HUES64 (cell line): ENCODE results near the gene MRAS.

Experiments used
- H3K27ac ChIP-seq: 2 replicates; pipeline ENCODE4 v1.7.0; 2013; ENCODE audit warnings: low read depth, low read length, inconsistent platforms
- H3K27me3 ChIP-seq: 2 replicates; pipeline ENCODE4 v1.6.1; 2013; ENCODE audit warnings: mild to moderate bottlenecking, low read length; ENCODE audit not compliant: insufficient read depth
- H3K36me3 ChIP-seq: 2 replicates; pipeline ENCODE4 v1.6.1; 2013; ENCODE audit warnings: mild to moderate bottlenecking, low read length; ENCODE audit not compliant: insufficient read depth
- H3K4me1 ChIP-seq: 2 replicates; pipeline ENCODE4 v1.6.1; 2013; ENCODE audit warnings: mild to moderate bottlenecking, low read length, moderate library complexity; ENCODE audit not compliant: insufficient read depth
- H3K4me3 ChIP-seq: 2 replicates; pipeline ENCODE4 v1.5.1; 2013; ENCODE audit warnings: mild to moderate bottlenecking, low read length, moderate library complexity
- H3K9ac ChIP-seq: 2 replicates; pipeline ENCODE4 v1.6.1; 2013; ENCODE audit warnings: mild to moderate bottlenecking, low read depth, low read length
- H3K9me3 ChIP-seq: 2 replicates; pipeline ENCODE4 v1.6.1; 2013; ENCODE audit warnings: low read depth, low read length; ENCODE audit not compliant: insufficient read depth
- WGBS: fragments of 150-250, 120-280 bp; methylation state at CpG from one replicate; pipeline ENCODE4 v1.1.7; 2013; ENCODE audit warnings: missing lambda C conversion rate; 5-methylcytosine and 5-hydroxymethylcytosine counted together

The MRAS gene

DNA sequence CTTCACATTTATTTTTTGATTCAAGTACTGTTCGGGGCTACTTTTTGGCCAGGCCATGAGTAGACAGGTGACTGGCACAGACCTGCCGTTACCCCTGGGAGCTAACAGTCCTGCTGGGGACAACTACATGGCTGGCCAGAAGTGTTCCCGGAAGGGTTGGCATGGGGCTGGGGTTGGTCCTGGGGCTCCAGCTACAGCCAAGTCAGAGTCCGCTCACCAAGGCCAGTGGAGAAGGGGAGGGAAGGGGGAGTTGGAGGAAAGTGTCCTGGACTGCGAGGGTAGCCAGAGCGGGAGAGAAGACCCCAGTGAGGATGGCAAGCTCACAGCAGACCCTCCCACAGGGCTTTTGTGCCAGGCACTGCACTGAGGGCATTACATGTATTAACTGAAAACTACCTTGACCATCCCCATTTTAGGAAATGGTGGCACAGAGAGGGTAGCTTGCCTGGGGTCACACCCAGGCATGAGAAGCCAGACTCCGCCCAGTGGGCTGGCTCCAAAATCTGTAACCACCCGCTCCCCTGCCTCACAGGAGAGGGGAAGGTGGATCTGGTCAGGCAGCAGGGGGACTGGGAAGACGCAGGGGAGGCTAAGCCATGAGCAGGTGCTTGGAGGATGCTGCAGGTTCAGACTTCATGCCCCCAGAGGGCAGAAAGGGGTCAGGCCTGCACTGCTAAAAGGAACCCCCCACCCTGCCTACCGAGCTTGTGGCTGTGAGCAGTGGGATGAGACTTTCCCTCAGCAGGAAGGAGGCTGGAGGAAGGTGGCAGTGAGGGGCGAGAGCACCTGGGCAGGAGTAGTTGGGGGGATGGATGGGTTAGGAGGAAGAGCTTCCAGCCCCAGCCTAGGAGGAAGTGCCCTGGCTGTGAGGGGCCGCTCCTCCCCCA, 47.7 kb downstream of the MRAS start:
- Histone ChIP-seq H3K27ac (no peak overlapping the region), H3K4me1 (peaks cover 9% of the 10 kb centered on the region), H3K27me3 (no peaks in the 10 kb centered on the region), H3K9ac (no peak overlapping the region), H3K4me3 (no peak overlapping the region), H3K36me3 (no peaks in the 10 kb centered on the region), H3K9me3 (no peaks in the 10 kb centered on the region)
- WGBS, result 90% methylated on average over 12 of the region's 12 CpGs

- 92% methylated on average over 14 of the region's 14 CpGs for WGBS
- Histone ChIP-seq H3K9me3 (no peaks in the 10 kb centered on the region), H3K27ac (no peak overlapping the region), H3K36me3 (no peaks in the 10 kb centered on the region), H3K9ac (no peak overlapping the region), H3K4me1 (peaks cover 12% of the 10 kb centered on the region), H3K4me3 (no peak overlapping the region), H3K27me3 (no peaks in the 10 kb centered on the region)
These were observed 48.5 kb downstream of the MRAS start for GRCh38 chr3:138396752-138397410.

GRCh38 chr3:138397983-138398382, 49.6 kb downstream of the MRAS start:
- WGBS, result 95% methylated on average over 4 of the region's 4 CpGs
- Histone ChIP-seq H3K27ac (no peak overlapping the region), H3K9me3 (no peaks in the 10 kb centered on the region), H3K4me3 (no peak overlapping the region), H3K4me1 (peaks cover 12% of the 10 kb centered on the region), H3K9ac (no peak overlapping the region), H3K36me3 (no peaks in the 10 kb centered on the region), H3K27me3 (no peaks in the 10 kb centered on the region)

DNA sequence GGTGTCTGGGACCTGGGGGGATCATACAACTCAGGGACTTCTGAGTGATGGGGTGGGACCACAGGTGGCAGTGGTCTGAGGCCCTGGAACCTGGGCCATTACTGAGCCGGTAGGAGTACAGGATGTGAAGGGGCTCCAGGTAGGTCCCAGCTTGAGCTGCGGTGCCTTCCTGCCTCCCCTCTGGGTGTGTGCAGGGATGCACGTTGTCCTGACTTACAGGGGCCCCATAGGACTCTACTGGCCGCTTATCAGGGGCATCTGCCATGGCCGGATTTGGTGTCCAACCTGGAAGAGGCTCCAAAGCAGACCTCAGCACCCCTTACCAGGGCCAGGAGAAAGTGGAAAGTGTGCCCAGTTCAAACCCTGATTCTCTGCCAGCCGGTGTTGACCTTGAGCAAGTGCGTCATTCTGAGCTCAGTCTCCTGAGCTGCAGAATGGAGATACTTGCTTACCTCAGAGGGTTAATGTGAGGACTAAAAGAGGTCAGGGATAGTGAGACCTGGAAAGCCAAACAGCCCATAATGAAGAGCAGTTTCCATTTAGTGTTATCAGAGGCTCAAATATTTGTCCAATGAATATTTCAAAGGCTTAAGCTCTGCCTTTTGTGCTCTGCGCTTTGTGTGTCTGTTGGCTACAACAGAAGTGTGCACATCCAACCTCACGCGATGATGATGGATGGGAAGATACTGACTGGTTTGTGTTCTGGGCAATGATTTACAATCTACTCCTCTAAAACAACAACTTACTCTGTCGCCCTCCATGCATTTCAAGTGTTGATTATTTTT, 50.6 kb downstream of the MRAS start:
- Histone ChIP-seq H3K4me3 (no peak overlapping the region), H3K27me3 (no peaks in the 10 kb centered on the region), H3K36me3 (no peaks in the 10 kb centered on the region), H3K27ac (no peak overlapping the region), H3K4me1 (peaks cover 12% of the 10 kb centered on the region), H3K9me3 (no peaks in the 10 kb centered on the region), H3K9ac (no peak overlapping the region)
- WGBS, result 94% methylated on average over 11 of the region's 11 CpGs

DNA sequence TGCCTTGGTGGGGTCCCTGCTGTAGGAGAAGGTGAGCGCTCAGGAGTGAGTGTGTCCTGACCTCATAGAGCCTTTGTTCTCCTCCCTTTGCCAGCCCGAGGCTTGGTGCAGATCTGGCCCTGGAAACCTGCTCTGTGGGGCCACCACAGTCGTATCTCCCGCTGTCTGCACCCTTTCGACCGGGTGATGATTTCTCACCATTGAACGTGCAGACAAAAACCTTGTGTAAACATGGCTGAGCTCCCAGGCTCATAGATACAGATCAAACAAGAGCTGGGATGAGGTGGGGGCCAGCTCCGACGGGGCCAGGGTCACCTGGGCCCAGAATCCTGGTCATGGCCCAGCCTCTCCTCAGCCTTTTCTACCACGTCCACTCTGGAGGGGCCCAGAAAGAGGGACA, 51.4 kb downstream of the MRAS start:
- Histone ChIP-seq H3K4me3 (no peak overlapping the region), H3K4me1 (peaks cover 12% of the 10 kb centered on the region), H3K9me3 (no peaks in the 10 kb centered on the region), H3K27me3 (no peaks in the 10 kb centered on the region), H3K9ac (no peak overlapping the region), H3K36me3 (0 out of 2 replicates have a peak, but pooled peaks cover 5% of the 10 kb centered on the region), H3K27ac (no peak overlapping the region)
- WGBS, result 94% methylated on average over 10 of the region's 10 CpGs

- no peaks in the 10 kb centered on the region for H3K27me3 ChIP-seq
- H3K27ac ChIP-seq, result no peak overlapping the region
- 96% methylated on average over 2 of the region's 2 CpGs for WGBS
- H3K36me3 ChIP-seq, result 0 out of 2 replicates have a peak, but pooled peaks cover 5% of the 10 kb centered on the region
- H3K9me3 ChIP-seq, result no peaks in the 10 kb centered on the region
- H3K4me3 ChIP-seq, result no peak overlapping the region
- no peak overlapping the region for H3K9ac ChIP-seq
- H3K4me1 ChIP-seq, result peaks cover 12% of the 10 kb centered on the region
These were observed 52.3 kb downstream of the MRAS start for GRCh38 chr3:138400651-138401070.

- no peak overlapping the region for H3K27ac ChIP-seq
- 76% methylated on average over 5 of the region's 7 CpGs for WGBS
- no peak overlapping the region for H3K9ac ChIP-seq
- no peak overlapping the region for H3K4me3 ChIP-seq
- H3K36me3 ChIP-seq, result 0 out of 2 replicates have a peak, but pooled peaks cover 5% of the 10 kb centered on the region
- peaks cover 6% of the 10 kb centered on the region for H3K4me1 ChIP-seq
- H3K9me3 ChIP-seq, result no peaks in the 10 kb centered on the region
- H3K27me3 ChIP-seq, result no peaks in the 10 kb centered on the region
These were observed 53.5 kb downstream of the MRAS start for GRCh38 chr3:138401834-138402233.

DNA sequence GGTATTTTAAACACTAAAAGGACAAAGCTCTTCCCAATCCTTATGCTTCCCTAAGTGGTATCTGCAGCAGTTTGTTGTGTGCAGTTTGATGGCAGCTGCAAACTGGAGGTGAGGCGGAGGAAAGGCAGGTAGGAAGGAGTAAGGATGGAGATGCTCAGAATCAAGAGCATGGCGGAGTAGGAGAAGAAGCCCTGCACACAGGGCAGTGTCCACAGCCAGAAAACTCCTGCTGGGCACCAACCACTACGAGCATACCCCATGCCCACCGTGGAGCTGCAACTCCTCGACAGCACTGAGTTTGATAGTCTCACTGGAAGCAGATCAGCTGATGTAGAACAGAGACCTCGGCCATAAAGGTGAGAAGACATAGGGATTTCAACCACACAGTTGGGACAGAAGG, 55.7 kb downstream of the MRAS start:
- peaks cover 16% of the 10 kb centered on the region; the same call in 1 of the 2 replicates for H3K4me1 ChIP-seq
- no peaks in the 10 kb centered on the region for H3K27me3 ChIP-seq
- H3K36me3 ChIP-seq, result 0 out of 2 replicates have a peak, but pooled peaks cover 5% of the 10 kb centered on the region
- WGBS, result 98% methylated on average over 6 of the region's 6 CpGs
- H3K9me3 ChIP-seq, result no peaks in the 10 kb centered on the region
- no peak overlapping the region for H3K27ac ChIP-seq
- H3K9ac ChIP-seq, result no peak overlapping the region
- H3K4me3 ChIP-seq, result no peak overlapping the region

DNA sequence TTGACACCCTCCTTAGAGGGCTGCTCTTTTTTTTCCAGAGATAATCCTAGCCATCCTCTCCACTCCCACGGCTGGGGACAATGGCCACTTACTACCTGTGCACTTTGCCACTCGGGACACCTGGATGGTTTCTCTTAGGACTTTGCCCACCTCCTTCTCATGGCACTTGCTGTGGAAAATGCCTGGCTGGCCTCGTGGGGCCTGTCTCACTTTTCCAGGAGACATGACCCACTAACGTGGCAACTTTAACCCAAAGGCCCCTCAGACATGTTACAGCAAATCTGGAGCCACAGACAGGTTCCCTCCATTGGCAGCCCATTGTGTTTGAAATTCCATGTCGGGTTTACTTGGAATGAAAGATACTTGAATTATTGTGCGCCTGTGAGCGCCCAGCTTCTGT, 56.6 kb downstream of the MRAS start:
- Histone ChIP-seq H3K27me3 (no peaks in the 10 kb centered on the region), H3K9ac (no peak overlapping the region), H3K4me1 (peaks cover 22% of the 10 kb centered on the region), H3K36me3 (0 out of 2 replicates have a peak, but pooled peaks cover 5% of the 10 kb centered on the region), H3K9me3 (no peaks in the 10 kb centered on the region), H3K27ac (no peak overlapping the region), H3K4me3 (no peak overlapping the region)
- WGBS, result 96% methylated on average over 7 of the region's 7 CpGs

DNA sequence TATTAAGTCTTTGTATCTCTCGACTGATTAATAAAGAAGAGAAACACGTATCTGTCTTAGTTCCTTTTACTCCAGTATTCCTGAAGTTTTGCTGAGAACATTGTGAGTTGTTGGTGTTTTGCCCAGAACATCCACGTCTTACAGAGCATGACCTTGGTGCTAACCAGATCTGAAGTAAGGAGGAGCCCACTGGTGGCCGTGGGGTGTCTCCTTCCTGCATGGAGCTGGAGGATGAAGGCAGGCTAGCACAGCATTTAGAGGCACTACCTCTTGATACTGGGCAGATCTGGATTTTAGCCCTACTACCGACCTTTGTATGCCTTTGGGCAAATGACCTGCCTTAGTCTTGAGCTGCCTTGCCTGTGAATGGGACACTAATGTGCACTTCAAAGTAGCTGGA, 57.1 kb downstream of the MRAS start:
- Histone ChIP-seq H3K27me3 (no peaks in the 10 kb centered on the region), H3K36me3 (0 out of 2 replicates have a peak, but pooled peaks cover 5% of the 10 kb centered on the region)
- WGBS, result 95% methylated on average over 5 of the region's 5 CpGs

DNA sequence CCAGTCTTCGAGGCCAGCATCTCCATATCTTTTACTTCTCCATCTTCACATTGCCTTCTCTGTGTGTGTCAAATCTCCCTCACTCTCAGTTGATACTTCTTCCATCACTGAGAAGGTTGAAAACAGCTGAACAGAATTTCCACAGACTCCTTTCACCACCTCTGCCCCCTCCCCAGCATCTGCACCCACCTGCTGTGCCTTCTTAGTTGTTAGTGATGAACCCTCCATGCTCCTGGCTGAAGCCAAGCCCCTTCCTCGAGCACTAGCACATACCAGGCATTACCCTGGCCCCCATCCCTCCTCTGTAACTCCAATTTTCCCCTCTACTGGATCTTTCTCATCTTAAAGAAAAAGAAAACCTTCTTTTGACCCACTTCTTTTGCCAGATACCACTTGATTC, 58.2 kb downstream of the MRAS start:
- Histone ChIP-seq H3K4me3 (no peak overlapping the region), H3K9me3 (no peaks in the 10 kb centered on the region), H3K9ac (no peak overlapping the region), H3K27ac (no peak overlapping the region), H3K4me1 (peaks cover 22% of the 10 kb centered on the region), H3K27me3 (no peaks in the 10 kb centered on the region), H3K36me3 (0 out of 2 replicates have a peak, but pooled peaks cover 5% of the 10 kb centered on the region)
- 92% methylated on average over 2 of the region's 2 CpGs for WGBS

More for the DNA sequence above, 57.1 kb downstream of the MRAS start:
- Histone ChIP-seq H3K27ac (no peak overlapping the region), H3K9me3 (no peaks in the 10 kb centered on the region), H3K9ac (no peak overlapping the region), H3K4me1 (peaks cover 22% of the 10 kb centered on the region), H3K4me3 (no peak overlapping the region)
